WTC11 (cell line): Measurements from ENCODE around the gene ALDH3B1. TPM values are rescaled to one million over a fixed set of nuclear protein-coding genes. Genes with fewer than 3 reads are reported as not detected.

Experiments
- ATAC-seq: fragments of 200-7000 bp; cut with Tn5 transposase; 2 replicates; pipeline ENCODE4 v1.10.0; 2021; ENCODE audit warnings: mild to moderate bottlenecking, moderate library complexity
- CTCF ChIA-PET: fragments of 300-600 bp; sonication (Branson Sonifier 250); formaldehyde crosslinking; loops from one replicate; lab custom pipeline; 2021; ENCODE audit warnings: antibody characterized with exemption; lab: Charles Lee
- POLR2A ChIA-PET: fragments of 350-600 bp; sonication (Branson Sonifier 250); formaldehyde crosslinking; loops from one replicate; lab custom pipeline; 2021; ENCODE audit warnings: antibody characterized with exemption; lab: Charles Lee
- DNase-seq: peaks from one replicate; pipeline ENCODE4 v3.0.0; 2021; ENCODE audit warnings: low spot score
- H3K27ac Mint-ChIP-seq: 2 replicates; pipeline ENCODE4 v1.8.0; 2021; ENCODE audit warnings: mixed read lengths
- H3K27me3 Mint-ChIP-seq: 2 replicates; pipeline ENCODE4 v1.8.0; 2021; ENCODE audit warnings: low read depth, mild to moderate bottlenecking, moderate library complexity, mixed read lengths
- H3K36me3 Mint-ChIP-seq: 2 replicates; pipeline ENCODE4 v1.8.0; 2021; ENCODE audit warnings: mixed read lengths
- H3K4me1 Mint-ChIP-seq: 2 replicates; pipeline ENCODE4 v1.8.0; 2022; ENCODE audit warnings: mixed read lengths
- H3K4me3 Mint-ChIP-seq: 2 replicates; pipeline ENCODE4 v1.8.0; 2021; ENCODE audit warnings: mild to moderate bottlenecking, moderate library complexity, mixed read lengths
- H3K9me3 Mint-ChIP-seq: 2 replicates; pipeline ENCODE4 v1.8.0; 2021; ENCODE audit warnings: mixed read lengths
- AR ChIP-seq: fragments of 250-450 bp; sonication (Bioruptor Pico); IDR thresholded peaks from 2 replicates; pipeline ENCODE4 v1.9.0; 2021; ENCODE audit warnings: mild to moderate bottlenecking
- CREM ChIP-seq: sonication (generic); formaldehyde crosslinking; IDR thresholded peaks from 2 replicates; pipeline ENCODE4 v1.8.1; 2022; ENCODE audit warnings: mild to moderate bottlenecking, missing genetic modification reagents, moderate library complexity
- ELF4 ChIP-seq: sonication (generic); formaldehyde crosslinking; IDR thresholded peaks from 2 replicates; pipeline ENCODE4 v1.8.1; 2022; ENCODE audit warnings: low read depth, mild to moderate bottlenecking, moderate library complexity, missing genetic modification reagents
- ETV6 ChIP-seq: sonication (generic); formaldehyde crosslinking; IDR thresholded peaks from 2 replicates; pipeline ENCODE4 v1.8.1; 2022; ENCODE audit warnings: mild to moderate bottlenecking, missing genetic modification reagents
- GABPB1 ChIP-seq: sonication (generic); formaldehyde crosslinking; IDR thresholded peaks from 2 replicates; pipeline ENCODE4 v1.8.1; 2023; ENCODE audit warnings: mild to moderate bottlenecking, missing genetic modification reagents
- HMGA2 ChIP-seq: fragments of 250-450 bp; sonication (Bioruptor Pico); IDR thresholded peaks from 2 replicates; pipeline ENCODE4 v1.4.0; 2021; ENCODE audit warnings: mild to moderate bottlenecking, moderate library complexity
- JUN ChIP-seq: sonication (generic); formaldehyde crosslinking; IDR thresholded peaks from 2 replicates; pipeline ENCODE4 v1.8.0; 2023; ENCODE audit warnings: mild to moderate bottlenecking, missing genetic modification reagents
- MLX ChIP-seq: sonication (generic); formaldehyde crosslinking; IDR thresholded peaks from 2 replicates; pipeline ENCODE4 v1.8.1; 2023; ENCODE audit warnings: mild to moderate bottlenecking, missing genetic modification reagents, moderate library complexity
- MXD4 ChIP-seq: fragments of 250-450 bp; sonication (Bioruptor Pico); IDR thresholded peaks from 2 replicates; pipeline ENCODE4 v1.8.0; 2021; ENCODE audit warnings: mild to moderate bottlenecking, moderate library complexity, borderline replicate concordance
- MYBL2 ChIP-seq: sonication (generic); formaldehyde crosslinking; IDR thresholded peaks from 2 replicates; pipeline ENCODE4 v1.8.1; 2023; ENCODE audit warnings: mild to moderate bottlenecking, moderate library complexity, missing genetic modification reagents
- PRDM15 ChIP-seq: sonication (generic); formaldehyde crosslinking; IDR thresholded peaks from 2 replicates; pipeline ENCODE4 v1.8.0; 2022; ENCODE audit warnings: missing genetic modification reagents
- TEAD1 ChIP-seq: sonication (generic); formaldehyde crosslinking; IDR thresholded peaks from 2 replicates; pipeline ENCODE4 v1.8.0; 2022; ENCODE audit warnings: mild to moderate bottlenecking, missing genetic modification reagents
- TEAD4 ChIP-seq: sonication (generic); formaldehyde crosslinking; IDR thresholded peaks from 2 replicates; pipeline ENCODE4 v1.8.0; 2022; ENCODE audit warnings: mild to moderate bottlenecking, missing genetic modification reagents
- ZSCAN18 ChIP-seq: fragments of 250-450 bp; sonication (Bioruptor Pico); IDR thresholded peaks from 2 replicates; pipeline ENCODE4 v2.1.2; 2022; ENCODE audit warnings: mild to moderate bottlenecking, moderate library complexity
- total RNA-seq: library from RNA; stranded (reverse); gene quantifications from 3 replicates; pipeline ENCODE4 v1.2.3, GENCODE V29; 2021

ALDH3B1 gene
- total RNA-seq, 1 experiment from 2014 or later: 0.46 TPM

GRCh38 chr11:68039526-68040086 is 29.5 kb downstream of the ALDH3B1 start:
- no peak for DNase-seq
- ATAC-seq: no peak
- H3K4me1 Mint-ChIP-seq: peaks cover 15% of the 10 kb centered on the region
- TF ChIP-seq AR (0 out of 2 replicates have a peak, but pooled peaks have one; percentile 63), ZSCAN18 (CRISPR knock-in tag) (no peak), HMGA2 (CRISPR knock-in tag) (no peak), MYBL2 (CRISPR knock-in tag) (no peak)
- TF ChIP-seq, all 79 proteins: peak for 1
- ChIA-PET CTCF (interaction anchor here (0.8 to 3.1 kb wide), 6 partner anchors 10 to 167 kb away, joined by 3 to 11 read pairs (median 3); partner anchors contain the start of gene ALDH3B1), POLR2A (interaction anchor here (0.6 to 1.8 kb wide), 3 partner anchors 17 to 460 kb away, joined by 4 to 5 read pairs (median 5); no protein-coding TSS in a partner anchor)
- Mint-ChIP-seq H3K9me3 (no peaks in the 10 kb centered on the region), H3K36me3 (no peaks in the 10 kb centered on the region; the same call in 1 of the 2 replicates), H3K27ac (peak overlapping the region; percentile 84; the same call in 1 of the 2 replicates), H3K27me3 (no peaks in the 10 kb centered on the region), H3K4me3 (peak overlapping the region; percentile 55)

GRCh38 chr11:68040101-68040956 is 30.2 kb downstream of the ALDH3B1 start:
- TF ChIP-seq TEAD1 (CRISPR knock-in tag) (no peak), ETV6 (CRISPR knock-in tag) (peak; percentile 68; the same call in 1 of the 2 replicates)
- H3K4me3 Mint-ChIP-seq: peak overlapping the region; percentile 42
- no peaks in the 10 kb centered on the region for H3K36me3 Mint-ChIP-seq
- H3K27me3 Mint-ChIP-seq: no peaks in the 10 kb centered on the region
- ChIA-PET CTCF (interaction anchor here (0.9 to 3.1 kb wide), 5 partner anchors 9 to 162 kb away, joined by 3 to 11 read pairs (median 3); partner anchors contain the start of gene ALDH3B1), POLR2A (interaction anchor here (0.6 to 1.8 kb wide), 4 partner anchors 16 to 495 kb away, joined by 3 to 5 read pairs (median 4); no protein-coding TSS in a partner anchor)
- ATAC-seq (peak; percentile 34), DNase-seq (peak; percentile 52)
- H3K9me3 Mint-ChIP-seq: no peaks in the 10 kb centered on the region
- H3K4me1 Mint-ChIP-seq: peaks cover 15% of the 10 kb centered on the region
- peak overlapping the region; percentile 84 for H3K27ac Mint-ChIP-seq

- Mint-ChIP-seq H3K4me3 (no peak overlapping the region), H3K27me3 (no peaks in the 10 kb centered on the region), H3K36me3 (no peaks in the 10 kb centered on the region), H3K27ac (no peak overlapping the region), H3K4me1 (peaks cover 15% of the 10 kb centered on the region), H3K9me3 (no peaks in the 10 kb centered on the region)
- POLR2A ChIA-PET: interaction anchor here (1.0 to 1.8 kb wide), 2 partner anchors 87 to 496 kb away, joined by 3 to 4 read pairs; no protein-coding TSS in a partner anchor
- DNase-seq (no peak), ATAC-seq (no peak)
- CTCF ChIA-PET: interaction anchor here (0.9 to 2.0 kb wide), 8 partner anchors 8 to 161 kb away, joined by 3 to 8 read pairs (median 4); no protein-coding TSS in a partner anchor
- TF ChIP-seq JUN: no peak
- no peak for TF ChIP-seq CREM (CRISPR knock-in tag)
Measured at GRCh38 chr11:68040957-68041591, 30.9 kb downstream of the ALDH3B1 start.

- ATAC-seq (no peak), DNase-seq (no peak)
- ChIA-PET CTCF (interaction anchor here (0.9 to 2.0 kb wide), 8 partner anchors 9 to 216 kb away, joined by 3 to 8 read pairs (median 4); no protein-coding TSS in a partner anchor), POLR2A (interaction anchor here (0.6 kb wide), 1 partner anchor 55 kb away, joined by 3 read pairs; no protein-coding TSS in a partner anchor)
- H3K4me3 Mint-ChIP-seq: no peak overlapping the region
- H3K27ac Mint-ChIP-seq: peak overlapping the region; percentile 96
- H3K27me3 Mint-ChIP-seq: no peaks in the 10 kb centered on the region
- H3K36me3 Mint-ChIP-seq: no peaks in the 10 kb centered on the region
- no peaks in the 10 kb centered on the region for H3K9me3 Mint-ChIP-seq
- H3K4me1 Mint-ChIP-seq: peaks cover 15% of the 10 kb centered on the region
- TF ChIP-seq TEAD4 (no peak), PRDM15 (CRISPR knock-in tag) (no peak), GABPB1 (CRISPR knock-in tag) (no peak), MXD4 (no peak), MYBL2 (CRISPR knock-in tag) (no peak), MLX (CRISPR knock-in tag) (no peak), ELF4 (CRISPR knock-in tag) (no peak)
Measured at GRCh38 chr11:68041617-68042218, 31.6 kb downstream of the ALDH3B1 start.
